Measurements from ENCODE around the gene HSD11B1. TPM values are rescaled to one million over a fixed set of nuclear protein-coding genes. Genes with fewer than 3 reads are reported as not detected.

The HSD11B1 gene
- total and polyA plus RNA-seq, 5 donors = 1.0 to 4.3 (median 1.5) TPM

GRCh38 chr1:209742409-209743144, 37.9 kb downstream of the HSD11B1 start:
- 27% methylated on average over 8 of the region's 8 CpGs for WGBS
- no peak overlapping the region for H3K4me3 ChIP-seq (ENCODE audit: low read length)

GRCh38 chr1:209743145-209743482, 38.5 kb downstream of the HSD11B1 start:
- DNase-seq (peak; percentile 64 to 84 (median 66)), ATAC-seq (peak; percentile 15 to 39)
- Histone ChIP-seq H3K4me3 (ENCODE audit: low read length) (no peak overlapping the region), H3K9me3 (ENCODE audit: control insufficient read depth, low read length) (no peaks in the 10 kb centered on the region), H3K27me3 (ENCODE audit: control insufficient read depth, insufficient read depth) (no peaks in the 10 kb centered on the region), H3K27ac (ENCODE audit: low read length) (peak overlapping the region; percentile 86), H3K4me1 (ENCODE audit: control insufficient read depth, insufficient read depth, low read length) (peaks cover 13% of the 10 kb centered on the region)
- intact Hi-C loops (cut with DNase I) = loop anchor here in 2 of 4 donors (10.0 kb wide), 2 partner anchors 48 to 118 kb away; no protein-coding TSS in a partner anchor
- WGBS = 37% methylated on average over 2 of the region's 2 CpGs

More at GRCh38 chr1:209742409-209743144, 37.9 kb downstream of the HSD11B1 start:
- DNase-seq (no peak), ATAC-seq (peak; percentile 59 to 69)
- Histone ChIP-seq H3K9me3 (ENCODE audit: control insufficient read depth, low read length) (no peaks in the 10 kb centered on the region), H3K27me3 (ENCODE audit: control insufficient read depth, insufficient read depth) (no peaks in the 10 kb centered on the region), H3K27ac (ENCODE audit: low read length) (peak overlapping the region; percentile 86), H3K4me1 (ENCODE audit: control insufficient read depth, insufficient read depth, low read length) (peaks cover 13% of the 10 kb centered on the region)
- intact Hi-C loops (cut with DNase I) = loop anchor here in 2 of 4 donors (10.0 kb wide), 2 partner anchors 48 to 118 kb away; no protein-coding TSS in a partner anchor

GRCh38 chr1:209746451-209747165, 42.0 kb downstream of the HSD11B1 start:
- ATAC-seq = no peak
- H3K27ac ChIP-seq (ENCODE audit: low read length) = no peak overlapping the region
- 66% methylated on average over 4 of the region's 4 CpGs for WGBS
- no peaks in the 10 kb centered on the region for H3K9me3 ChIP-seq (ENCODE audit: control insufficient read depth, low read length)
- H3K4me1 ChIP-seq (ENCODE audit: control insufficient read depth, insufficient read depth, low read length) = peaks cover 9% of the 10 kb centered on the region
- no peaks in the 10 kb centered on the region for H3K27me3 ChIP-seq (ENCODE audit: control insufficient read depth, insufficient read depth)
- DNase-seq = no peak
- intact Hi-C loops (cut with DNase I) = loop anchor here (2.0 to 10.0 kb wide), 5 partner anchors 49 to 170 kb away; no protein-coding TSS in a partner anchor
- H3K4me3 ChIP-seq (ENCODE audit: low read length) = no peak overlapping the region

- H3K27ac ChIP-seq (ENCODE audit: low read length) = peak overlapping the region; percentile 38
- no peak overlapping the region for H3K4me3 ChIP-seq (ENCODE audit: low read length)
- intact Hi-C loops (cut with DNase I) = loop anchor here (2.0 to 10.0 kb wide), 5 partner anchors 50 to 171 kb away; no protein-coding TSS in a partner anchor
- H3K9me3 ChIP-seq (ENCODE audit: control insufficient read depth, low read length) = no peaks in the 10 kb centered on the region
- 12% methylated on average over 37 of the region's 37 CpGs for WGBS
- no peaks in the 10 kb centered on the region for H3K27me3 ChIP-seq (ENCODE audit: control insufficient read depth, insufficient read depth)
- peaks cover 7% of the 10 kb centered on the region for H3K4me1 ChIP-seq (ENCODE audit: control insufficient read depth, insufficient read depth, low read length)
- ATAC-seq = peak; percentile 97 to 99
- peak; percentile 91 to 95 (median 95) for DNase-seq
Observed at GRCh38 chr1:209747580-209748262, 43.1 kb downstream of the HSD11B1 start.

- intact Hi-C loops (cut with DNase I) = loop anchor here (2.0 to 10.0 kb wide), 5 partner anchors 51 to 172 kb away; no protein-coding TSS in a partner anchor
- no peak for ATAC-seq
- no peaks in the 10 kb centered on the region for H3K9me3 ChIP-seq (ENCODE audit: control insufficient read depth, low read length)
- no peak for DNase-seq
- WGBS = 68% methylated on average over 4 of the region's 4 CpGs
- H3K27ac ChIP-seq (ENCODE audit: low read length) = no peak overlapping the region
- no peak overlapping the region for H3K4me3 ChIP-seq (ENCODE audit: low read length)
- H3K27me3 ChIP-seq (ENCODE audit: control insufficient read depth, insufficient read depth) = no peaks in the 10 kb centered on the region
- peaks cover 2% of the 10 kb centered on the region for H3K4me1 ChIP-seq (ENCODE audit: control insufficient read depth, insufficient read depth, low read length)
Observed at GRCh38 chr1:209748620-209749019, 44.0 kb downstream of the HSD11B1 start.

- ATAC-seq (no peak), DNase-seq (no peak)
- H3K27ac ChIP-seq (ENCODE audit: low read length) = no peak overlapping the region
- 73% methylated on average over 2 of the region's 2 CpGs for WGBS
- no peaks in the 10 kb centered on the region for H3K9me3 ChIP-seq (ENCODE audit: control insufficient read depth, low read length)
- peaks cover 2% of the 10 kb centered on the region for H3K4me1 ChIP-seq (ENCODE audit: control insufficient read depth, insufficient read depth, low read length)
- H3K4me3 ChIP-seq (ENCODE audit: low read length) = no peak overlapping the region
- intact Hi-C loops (cut with DNase I) = loop anchor here (2.0 to 10.0 kb wide), 5 partner anchors 52 to 172 kb away; no protein-coding TSS in a partner anchor
- H3K27me3 ChIP-seq (ENCODE audit: control insufficient read depth, insufficient read depth) = no peaks in the 10 kb centered on the region
Observed at GRCh38 chr1:209749205-209749604, 44.6 kb downstream of the HSD11B1 start.

- Histone ChIP-seq H3K4me3 (ENCODE audit: low read length) (no peak overlapping the region), H3K27ac (ENCODE audit: low read length) (no peak overlapping the region), H3K4me1 (ENCODE audit: control insufficient read depth, insufficient read depth, low read length) (peaks cover 2% of the 10 kb centered on the region), H3K9me3 (ENCODE audit: control insufficient read depth, low read length) (no peaks in the 10 kb centered on the region), H3K27me3 (ENCODE audit: control insufficient read depth, insufficient read depth) (no peaks in the 10 kb centered on the region)
- intact Hi-C loops (cut with DNase I) = loop anchor here (2.0 to 10.0 kb wide), 5 partner anchors 52 to 173 kb away; no protein-coding TSS in a partner anchor
- ATAC-seq = no peak
- DNase-seq = no peak
- WGBS = 65% methylated on average over 6 of the region's 6 CpGs
Observed at GRCh38 chr1:209749670-209750323, 45.2 kb downstream of the HSD11B1 start.

GRCh38 chr1:209751627-209752231, 47.1 kb downstream of the HSD11B1 start:
- intact Hi-C loops (cut with DNase I) = no loop called here
- Histone ChIP-seq H3K4me1 (ENCODE audit: control insufficient read depth, insufficient read depth, low read length) (peaks cover 2% of the 10 kb centered on the region), H3K27me3 (ENCODE audit: control insufficient read depth, insufficient read depth) (no peaks in the 10 kb centered on the region), H3K4me3 (ENCODE audit: low read length) (no peak overlapping the region), H3K9me3 (ENCODE audit: control insufficient read depth, low read length) (no peaks in the 10 kb centered on the region), H3K27ac (ENCODE audit: low read length) (no peak overlapping the region)
- WGBS = 59% methylated on average over 5 of the region's 5 CpGs
- no peak for DNase-seq
- ATAC-seq = no peak

GRCh38 chr1:209752890-209753289, 48.2 kb downstream of the HSD11B1 start:
- Histone ChIP-seq H3K27ac (ENCODE audit: low read length) (no peak overlapping the region), H3K27me3 (ENCODE audit: control insufficient read depth, insufficient read depth) (no peaks in the 10 kb centered on the region), H3K4me3 (ENCODE audit: low read length) (no peak overlapping the region), H3K4me1 (ENCODE audit: control insufficient read depth, insufficient read depth, low read length) (no peaks in the 10 kb centered on the region), H3K9me3 (ENCODE audit: control insufficient read depth, low read length) (no peaks in the 10 kb centered on the region)
- DNase-seq (no peak), ATAC-seq (no peak)
- WGBS = 90% methylated on average over 3 of the region's 3 CpGs
- intact Hi-C loops (cut with DNase I) = no loop called here

GRCh38 chr1:209755256-209755655, 50.6 kb downstream of the HSD11B1 start:
- intact Hi-C loops (cut with DNase I) = no loop called here
- DNase-seq = no peak
- Histone ChIP-seq H3K9me3 (ENCODE audit: control insufficient read depth, low read length) (no peaks in the 10 kb centered on the region), H3K4me3 (ENCODE audit: low read length) (no peak overlapping the region), H3K27me3 (ENCODE audit: control insufficient read depth, insufficient read depth) (no peaks in the 10 kb centered on the region), H3K4me1 (ENCODE audit: control insufficient read depth, insufficient read depth, low read length) (no peaks in the 10 kb centered on the region), H3K27ac (ENCODE audit: low read length) (no peak overlapping the region)
- no peak for ATAC-seq
- 83% methylated on average over 1 of the region's 1 CpG for WGBS

All from right cardiac atrium (tissue), 5 donors.